GM12872 (cell line): Measurements from ENCODE around the gene PRKCE.

Source experiments
- TF ChIP-seq, protein P1 (sequence below): IDR thresholded peaks from 3 replicates; pipeline ENCODE4 v1.5.1; 2011; ENCODE audit warnings: low read depth, mild to moderate bottlenecking, low read length, moderate library complexity; ENCODE audit not compliant: insufficient read depth

PRKCE gene

DNA sequence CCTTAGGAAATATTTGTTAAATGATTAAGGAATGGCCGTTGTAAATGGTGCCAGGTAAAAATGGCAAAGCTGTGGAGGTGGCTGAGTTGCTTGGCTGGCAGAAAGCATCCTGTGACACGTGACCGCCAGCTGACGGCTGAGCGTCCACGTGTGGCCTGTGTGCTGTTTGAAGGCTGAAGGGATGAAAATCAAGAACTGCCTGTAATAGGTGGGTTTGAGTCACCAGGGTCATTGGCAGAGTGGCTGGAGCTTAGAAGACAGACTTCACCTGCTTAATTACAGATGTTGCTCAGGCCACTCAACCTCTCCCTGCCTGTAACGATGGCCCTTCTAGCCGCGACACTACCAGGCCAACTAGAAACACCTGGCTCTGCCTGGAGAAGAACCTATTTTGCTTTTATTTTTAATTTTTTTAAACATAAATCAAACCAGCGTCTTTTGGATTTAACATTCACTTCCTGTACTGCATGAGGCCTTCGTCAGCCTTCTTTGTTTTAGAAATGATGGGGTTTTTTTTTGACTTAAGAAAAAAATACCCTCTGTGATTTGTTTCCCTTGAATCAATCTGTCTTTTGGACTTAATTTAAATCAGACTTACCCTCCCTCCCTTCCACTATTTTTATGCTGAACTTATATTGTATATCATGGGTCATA lies 206.5 kb downstream of the PRKCE start:
- TF ChIP-seq, protein P1, sequence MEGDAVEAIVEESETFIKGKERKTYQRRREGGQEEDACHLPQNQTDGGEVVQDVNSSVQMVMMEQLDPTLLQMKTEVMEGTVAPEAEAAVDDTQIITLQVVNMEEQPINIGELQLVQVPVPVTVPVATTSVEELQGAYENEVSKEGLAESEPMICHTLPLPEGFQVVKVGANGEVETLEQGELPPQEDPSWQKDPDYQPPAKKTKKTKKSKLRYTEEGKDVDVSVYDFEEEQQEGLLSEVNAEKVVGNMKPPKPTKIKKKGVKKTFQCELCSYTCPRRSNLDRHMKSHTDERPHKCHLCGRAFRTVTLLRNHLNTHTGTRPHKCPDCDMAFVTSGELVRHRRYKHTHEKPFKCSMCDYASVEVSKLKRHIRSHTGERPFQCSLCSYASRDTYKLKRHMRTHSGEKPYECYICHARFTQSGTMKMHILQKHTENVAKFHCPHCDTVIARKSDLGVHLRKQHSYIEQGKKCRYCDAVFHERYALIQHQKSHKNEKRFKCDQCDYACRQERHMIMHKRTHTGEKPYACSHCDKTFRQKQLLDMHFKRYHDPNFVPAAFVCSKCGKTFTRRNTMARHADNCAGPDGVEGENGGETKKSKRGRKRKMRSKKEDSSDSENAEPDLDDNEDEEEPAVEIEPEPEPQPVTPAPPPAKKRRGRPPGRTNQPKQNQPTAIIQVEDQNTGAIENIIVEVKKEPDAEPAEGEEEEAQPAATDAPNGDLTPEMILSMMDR = no peak

DNA sequence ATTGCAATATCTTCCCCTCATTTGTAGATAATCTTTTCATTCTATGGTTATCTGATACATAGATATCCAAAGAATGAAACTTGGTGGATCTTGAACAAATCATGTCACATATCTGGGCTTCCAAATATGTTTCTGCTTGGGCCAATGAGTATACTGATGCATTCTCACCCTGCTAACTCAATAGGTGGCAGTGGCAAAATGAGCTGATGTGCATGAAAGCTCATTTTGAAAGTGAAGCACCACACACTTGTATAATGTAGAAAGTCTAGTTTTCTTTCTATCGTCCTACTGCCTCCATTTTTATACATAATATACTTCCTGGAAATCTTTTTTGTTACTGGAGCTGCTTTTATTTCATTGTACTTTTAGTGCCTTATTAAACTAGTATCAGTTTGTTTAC lies 208.2 kb downstream of the PRKCE start:
- TF ChIP-seq, protein P1 = no peak

DNA sequence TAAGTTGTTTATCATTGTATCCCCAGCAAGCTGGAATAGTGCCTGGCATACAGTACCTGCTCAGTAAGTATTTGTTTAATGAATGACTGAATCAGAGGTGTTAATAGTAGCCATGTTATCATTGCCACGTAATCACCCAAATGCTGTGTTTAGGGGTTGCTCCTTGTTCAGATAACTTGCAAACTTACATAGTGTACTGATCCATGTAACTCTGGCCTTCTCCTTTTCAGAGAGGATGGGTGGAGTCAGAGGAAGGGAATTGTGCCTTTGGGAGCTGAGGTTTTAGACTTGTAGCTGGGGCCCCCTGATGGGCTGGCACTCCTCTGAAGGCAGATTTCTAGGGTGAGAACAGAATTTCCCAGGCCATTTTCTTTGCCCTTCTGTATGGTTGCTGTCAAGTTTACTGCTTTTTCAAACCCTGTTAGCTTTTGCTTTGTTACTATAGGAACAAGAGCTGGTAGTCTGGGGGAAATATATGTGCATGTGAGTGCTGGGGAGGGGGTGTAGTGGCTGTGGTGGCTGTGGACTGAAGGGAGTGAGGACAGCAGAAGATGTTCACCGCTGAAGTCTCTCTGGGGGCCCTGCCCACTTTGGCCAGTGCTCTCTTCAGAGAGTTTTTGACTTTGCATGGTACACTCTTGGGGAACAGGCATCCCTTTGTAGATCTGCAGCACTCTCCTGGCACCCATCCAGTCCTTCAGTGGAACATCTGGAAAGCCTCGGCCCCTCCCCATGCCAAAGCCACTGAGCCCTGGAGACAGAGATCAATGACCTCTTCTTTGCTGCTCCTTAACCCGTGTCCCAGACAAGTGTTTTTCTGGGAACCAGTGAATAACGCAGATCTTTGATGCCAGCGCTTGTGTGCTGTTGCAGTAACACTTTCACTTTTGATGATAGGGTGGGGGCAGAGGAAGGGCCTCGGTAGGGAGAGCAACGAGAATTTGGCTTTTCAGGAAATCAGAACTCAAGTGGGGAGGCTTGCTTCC lies 209.0 kb downstream of the PRKCE start:
- TF ChIP-seq, protein P1 = no peak

DNA sequence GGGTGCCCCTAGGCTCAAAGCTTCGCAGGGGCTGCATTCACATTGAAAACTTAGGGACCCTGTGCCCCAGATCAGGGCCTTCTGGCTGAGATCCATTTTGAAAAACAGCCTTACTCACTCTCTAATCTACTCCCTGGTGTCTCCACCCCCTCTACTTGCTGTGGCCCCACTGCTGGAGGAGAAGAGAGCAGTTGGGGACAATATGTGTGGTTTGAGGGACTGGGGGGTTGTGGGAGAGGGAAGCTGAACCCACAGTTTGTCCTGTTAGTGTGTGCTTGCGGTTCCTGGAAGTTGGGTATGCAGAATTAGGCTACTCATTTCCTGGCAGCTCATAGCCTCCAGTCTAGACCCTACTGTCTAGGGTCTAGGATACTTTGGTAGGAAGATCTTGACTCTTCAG lies 211.4 kb downstream of the PRKCE start:
- TF ChIP-seq, protein P1 = no peak

DNA sequence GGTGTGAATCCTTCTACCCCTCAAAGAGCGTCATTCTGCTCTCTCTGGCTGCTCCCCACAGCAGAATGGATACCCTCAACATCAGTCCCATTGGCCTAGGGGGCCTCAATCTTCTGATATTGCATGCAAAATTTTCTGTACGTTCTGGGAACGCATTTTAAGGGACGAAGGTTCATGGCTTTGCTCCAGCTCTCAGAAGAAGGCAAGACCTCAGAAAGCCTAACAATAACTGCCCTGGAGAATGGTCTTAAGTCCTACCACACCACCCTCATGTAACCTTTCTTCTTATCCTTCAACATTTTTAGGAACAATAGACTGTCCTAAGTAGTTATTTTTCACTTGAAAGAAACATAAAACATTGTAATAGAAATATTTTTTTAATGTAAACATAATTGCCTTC lies 212.6 kb downstream of the PRKCE start:
- TF ChIP-seq, protein P1 = no peak

DNA sequence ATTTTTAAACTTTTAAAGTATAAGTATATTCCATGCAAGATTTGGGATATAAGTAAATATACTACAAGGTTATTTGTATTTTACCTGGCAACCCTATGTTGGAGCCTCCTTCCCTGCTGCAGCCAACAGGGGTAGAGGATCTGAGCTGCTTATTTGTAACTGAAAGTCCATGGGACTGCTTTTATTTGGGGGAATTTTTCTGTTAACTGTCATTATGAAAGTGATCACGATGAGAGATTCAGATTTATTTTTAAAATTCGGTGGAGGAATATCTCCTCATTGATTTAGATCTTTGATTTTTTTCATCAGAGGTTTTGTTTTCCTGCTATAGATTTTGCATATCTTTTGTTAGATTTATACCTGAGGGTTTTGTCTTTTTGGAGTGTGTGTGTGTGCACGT lies 215.9 kb downstream of the PRKCE start:
- TF ChIP-seq, protein P1 = no peak

DNA sequence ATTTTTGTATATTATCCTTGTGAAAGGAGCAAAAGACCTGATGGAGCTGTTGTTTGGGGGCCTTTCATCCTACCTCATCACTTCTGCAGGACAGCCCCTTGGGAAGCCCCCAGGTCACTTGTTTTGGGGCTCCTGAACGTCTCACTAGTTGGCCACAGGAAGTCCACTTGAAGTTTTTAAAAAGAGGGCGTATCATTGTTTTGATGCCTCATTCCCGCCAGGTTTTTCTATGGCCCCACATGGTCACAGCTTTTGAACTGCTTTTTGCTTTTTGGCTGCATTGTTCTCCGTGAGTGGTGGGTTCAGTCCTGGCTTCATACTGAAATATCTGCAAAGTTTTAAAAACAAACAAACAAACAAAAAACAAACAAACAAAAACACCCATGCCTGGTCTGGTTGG lies 216.3 kb downstream of the PRKCE start:
- TF ChIP-seq, protein P1 = no peak
